Thyroid gland (tissue), 4 donors: ENCODE data around the gene RAB5A. TPM values are rescaled to one million over a fixed set of nuclear protein-coding genes. Genes with fewer than 3 reads are reported as not detected.
"Not testable (repeated sequence)": the region's sequence is repeated elsewhere in the genome, so short reads cannot be mapped to it uniquely, and the experiment has no call there.

Source experiments
- DNase-seq, 2 donors: peaks; one replicate each; pipeline ENCODE4 v3.0.0-alpha.2; 2019
- H3K27ac ChIP-seq, 3 donors: fragments of 200-600 bp; sonication (generic); 1 replicate in 2 of 3; 2 replicates in 1 of 3; pipeline ENCODE4 v1.5.1; 2016 to 2019; ENCODE audit warnings: mild to moderate bottlenecking in 1 of 3, moderate library complexity in 1 of 3
- H3K27me3 ChIP-seq: fragments of 200-600 bp; sonication (generic); one replicate; pipeline ENCODE4 v1.5.1; 2019
- H3K36me3 ChIP-seq, 2 donors: fragments of 200-600 bp; sonication (generic); one replicate each; pipeline ENCODE4 v1.5.1; 2016 to 2019
- H3K4me1 ChIP-seq, 2 donors: fragments of 200-600 bp; sonication (generic); one replicate each; pipeline ENCODE4 v1.5.1; 2017 to 2019
- H3K4me3 ChIP-seq, 3 donors: fragments of 200-600 bp; sonication (generic); replicated peaks in 1 of 3; 1 replicate in 2 of 3; 2 replicates in 1 of 3; pipeline ENCODE4 v1.5.1; 2016; ENCODE audit warnings: mild to moderate bottlenecking in 1 of 3
- H3K9me3 ChIP-seq: fragments of 200-600 bp; sonication (generic); one replicate; pipeline ENCODE4 v1.5.1; 2017
- POLR2A ChIP-seq, 2 donors: fragments of 450-650 bp; IDR thresholded peaks; one replicate each; pipeline ENCODE4 v1.6.1; 2017; ENCODE audit warnings: antibody characterized with exemption in 2 of 2, mild to moderate bottlenecking in 2 of 2, moderate library complexity in 1 of 2
- WGBS, 2 donors: methylation state at CpG; one replicate each; pipeline ENCODE4 v1.1.5; 2017; 5-methylcytosine and 5-hydroxymethylcytosine counted together
- intact Hi-C: fragments of 100-400 bp; cut with DNase I; formaldehyde crosslinking; loops from one replicate; pipeline ENCODE4 v1.15.1; 2023
- total RNA-seq, 4 donors: library from RNA; depleted of rRNA; stranded (reverse); fragments of >200 nt; gene quantifications; one replicate each; pipeline ENCODE4 v1.2.3, GENCODE V29; 2016
- TF ChIP-seq, protein P1 (sequence below), 6 experiments: fragments of 200-600 bp in 3 of 6; fragments of 450-650 bp in 3 of 6; sonication (generic) in 3 of 6; IDR thresholded peaks; one replicate each; pipeline ENCODE4 v1.5.1; 2016 to 2019; ENCODE audit warnings: antibody characterized with exemption in 6 of 6, mild to moderate bottlenecking in 2 of 6, inconsistent platforms in 1 of 6, moderate library complexity in 1 of 6

The RAB5A gene
- total RNA-seq, 4 donors from 2014 or later: 76.8 to 109 (median 85.5) TPM

GRCh38 chr3:19954676-19955075, 7.8 kb downstream of the RAB5A start:
- TF ChIP-seq POLR2A (IDR thresholded peaks at IDR 0.05): no peak
- TF ChIP-seq, protein P1, sequence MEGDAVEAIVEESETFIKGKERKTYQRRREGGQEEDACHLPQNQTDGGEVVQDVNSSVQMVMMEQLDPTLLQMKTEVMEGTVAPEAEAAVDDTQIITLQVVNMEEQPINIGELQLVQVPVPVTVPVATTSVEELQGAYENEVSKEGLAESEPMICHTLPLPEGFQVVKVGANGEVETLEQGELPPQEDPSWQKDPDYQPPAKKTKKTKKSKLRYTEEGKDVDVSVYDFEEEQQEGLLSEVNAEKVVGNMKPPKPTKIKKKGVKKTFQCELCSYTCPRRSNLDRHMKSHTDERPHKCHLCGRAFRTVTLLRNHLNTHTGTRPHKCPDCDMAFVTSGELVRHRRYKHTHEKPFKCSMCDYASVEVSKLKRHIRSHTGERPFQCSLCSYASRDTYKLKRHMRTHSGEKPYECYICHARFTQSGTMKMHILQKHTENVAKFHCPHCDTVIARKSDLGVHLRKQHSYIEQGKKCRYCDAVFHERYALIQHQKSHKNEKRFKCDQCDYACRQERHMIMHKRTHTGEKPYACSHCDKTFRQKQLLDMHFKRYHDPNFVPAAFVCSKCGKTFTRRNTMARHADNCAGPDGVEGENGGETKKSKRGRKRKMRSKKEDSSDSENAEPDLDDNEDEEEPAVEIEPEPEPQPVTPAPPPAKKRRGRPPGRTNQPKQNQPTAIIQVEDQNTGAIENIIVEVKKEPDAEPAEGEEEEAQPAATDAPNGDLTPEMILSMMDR (IDR thresholded peaks at IDR 0.05): no peak
- DNase-seq: no peak
- WGBS, 2 donors: 97 to 98% methylated on average over 4 of the region's 4 CpGs
- intact Hi-C loops: no loop called here
- H3K27ac ChIP-seq: no peak overlapping the region
- H3K4me3 ChIP-seq: no peak overlapping the region
- H3K4me1 ChIP-seq: peaks cover 6 to 23% of the 10 kb centered on the region in 2 donors
- H3K27me3 ChIP-seq: no peaks in the 10 kb centered on the region
- peaks cover 0 to 6% of the 10 kb centered on the region in 2 donors for H3K36me3 ChIP-seq
- no peaks in the 10 kb centered on the region for H3K9me3 ChIP-seq

- H3K4me3 ChIP-seq, H3K27me3 ChIP-seq, H3K9me3 ChIP-seq, H3K27ac ChIP-seq, H3K36me3 ChIP-seq, intact Hi-C loops, DNase-seq: not testable (repeated sequence)
- WGBS, 2 donors: 92 to 93% methylated on average over 9 of the region's 9 CpGs
- peaks cover 2 to 13% of the 10 kb centered on the region in 2 donors for H3K4me1 ChIP-seq
Measured at GRCh38 chr3:19957354-19957753, 10.5 kb downstream of the RAB5A start.

- TF ChIP-seq POLR2A (IDR thresholded peaks at IDR 0.05): no peak
- TF ChIP-seq, protein P1 (IDR thresholded peaks at IDR 0.05): no peak
- 71 to 75% methylated on average over 4 of the region's 4 CpGs for WGBS, 2 donors
- Histone ChIP-seq H3K27ac (no peak overlapping the region), H3K9me3 (no peaks in the 10 kb centered on the region), H3K4me1 (peaks cover 7 to 10% of the 10 kb centered on the region in 2 donors), H3K27me3 (no peaks in the 10 kb centered on the region), H3K4me3 (no peak overlapping the region), H3K36me3 (peaks cover 0 to 3% of the 10 kb centered on the region in 2 donors)
- no peak for DNase-seq
- intact Hi-C loops: no loop called here
Measured at GRCh38 chr3:19959505-19959904, 12.6 kb downstream of the RAB5A start.

- H3K4me1 ChIP-seq: peaks cover 7 to 10% of the 10 kb centered on the region in 2 donors
Measured at GRCh38 chr3:19960696-19961095, 13.8 kb downstream of the RAB5A start.

GRCh38 chr3:19961960-19962359, 15.1 kb downstream of the RAB5A start:
- no peak for DNase-seq
- Histone ChIP-seq H3K4me1 (peaks cover 5 to 10% of the 10 kb centered on the region in 2 donors), H3K27ac (no peak overlapping the region), H3K27me3 (no peaks in the 10 kb centered on the region), H3K4me3 (no peak overlapping the region), H3K36me3 (no peaks in the 10 kb centered on the region), H3K9me3 (no peaks in the 10 kb centered on the region)
- WGBS, 2 donors: 90 to 93% methylated on average over 4 of the region's 4 CpGs
- TF ChIP-seq POLR2A (IDR thresholded peaks at IDR 0.05): no peak
- TF ChIP-seq, protein P1 (IDR thresholded peaks at IDR 0.05): no peak
- intact Hi-C loops: no loop called here

More at GRCh38 chr3:19960696-19961095, 13.8 kb downstream of the RAB5A start:
- 69 to 72% methylated on average over 4 of the region's 4 CpGs for WGBS, 2 donors
- no peak for DNase-seq
- intact Hi-C loops: no loop called here
- Histone ChIP-seq H3K27me3 (no peaks in the 10 kb centered on the region), H3K36me3 (no peaks in the 10 kb centered on the region), H3K9me3 (no peaks in the 10 kb centered on the region), H3K4me3 (no peak overlapping the region), H3K27ac (no peak overlapping the region)
- TF ChIP-seq, protein P1 (IDR thresholded peaks at IDR 0.05): no peak
- no peak for TF ChIP-seq POLR2A (IDR thresholded peaks at IDR 0.05)

- WGBS, 2 donors: 90 to 96% methylated on average over 6 of the region's 6 CpGs
- H3K9me3 ChIP-seq: no peaks in the 10 kb centered on the region
- intact Hi-C loops: no loop called here
- no peak for TF ChIP-seq POLR2A (IDR thresholded peaks at IDR 0.05)
- TF ChIP-seq, protein P1 (IDR thresholded peaks at IDR 0.05): no peak
- no peak overlapping the region for H3K27ac ChIP-seq
- no peak for DNase-seq
- no peak overlapping the region for H3K4me3 ChIP-seq
- peaks cover 5% of the 10 kb centered on the region in 2 donors for H3K4me1 ChIP-seq
- no peaks in the 10 kb centered on the region for H3K27me3 ChIP-seq
- no peaks in the 10 kb centered on the region for H3K36me3 ChIP-seq
Measured at GRCh38 chr3:19967208-19967607, 20.3 kb downstream of the RAB5A start.
